Neural cell (in vitro differentiated cells): ENCODE results near the gene EFCC1.

Experiments
- EZH2 ChIP-seq: fragments of 200-600, 300-800 bp; shearing (Covaris generic), sonication (generic); IDR thresholded peaks from 2 replicates; pipeline ENCODE4 v1.6.1; 2014; ENCODE audit warnings: antibody characterized with exemption, low read length, borderline replicate concordance, mild to moderate bottlenecking; ENCODE audit not compliant: insufficient read depth, poor library complexity, severe bottlenecking
- RAD21 ChIP-seq: fragments of 450-650 bp; conservative IDR thresholded peaks from 2 replicates; pipeline ENCODE4 v1.6.1; 2014; ENCODE audit warnings: antibody characterized with exemption, mild to moderate bottlenecking, moderate library complexity

DNA sequence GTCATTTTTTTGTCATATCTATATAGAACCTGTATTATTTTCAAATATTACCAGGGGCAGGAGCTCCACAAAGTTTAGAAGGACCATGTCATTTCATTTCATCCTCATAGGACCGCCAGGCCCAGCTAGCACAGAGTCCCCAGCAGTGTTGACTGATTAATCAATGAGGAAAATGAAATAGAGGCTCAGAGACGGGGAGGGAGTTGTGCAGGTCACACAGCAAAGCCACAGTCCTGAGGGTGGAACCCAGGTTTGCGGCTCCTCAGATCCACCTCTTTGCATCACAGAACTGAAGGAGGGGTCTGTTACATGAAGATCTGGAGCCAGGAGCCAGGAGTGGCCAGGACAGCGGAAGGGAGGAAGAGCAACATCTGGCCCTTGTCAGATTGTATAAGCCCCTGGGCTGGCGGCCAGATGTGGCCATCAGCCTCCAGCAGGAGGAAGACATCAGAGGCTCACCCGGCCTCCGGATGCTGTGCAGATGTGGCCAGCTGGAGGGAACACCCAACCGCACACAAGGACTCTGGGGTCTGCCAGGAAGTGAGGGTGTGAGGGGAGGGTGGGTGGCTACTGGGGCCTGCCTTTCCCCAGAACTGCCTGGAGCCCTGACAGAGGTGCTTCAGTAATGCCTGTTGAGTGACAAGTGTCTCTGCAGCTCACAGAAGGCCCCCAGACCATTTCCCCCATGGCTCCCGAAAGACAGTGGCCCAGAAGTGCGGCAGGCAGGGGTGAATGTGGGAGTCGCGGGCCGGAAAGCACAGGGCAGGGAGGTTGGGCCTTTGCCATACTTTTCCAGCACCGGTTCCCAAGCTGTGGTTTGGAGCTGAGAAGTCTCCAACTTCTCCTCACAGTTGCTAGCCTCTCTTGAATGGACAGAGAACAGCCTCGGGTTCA is 21.3 kb downstream of the EFCC1 start:
- TF ChIP-seq RAD21 (no peak), EZH2 (no peak)
